Ishikawa (cell line): ENCODE results near the gene SLC15A4.

Experiments used
- FOXM1 ChIP-seq: IDR thresholded peaks from 2 replicates; pipeline ENCODE4 v1.6.1; 2012; ENCODE audit warnings: low read depth, borderline replicate concordance
- RAD21 ChIP-seq: IDR thresholded peaks from 2 replicates; pipeline ENCODE4 v1.6.1; 2012; ENCODE audit warnings: low read depth
- TEAD4 ChIP-seq: IDR thresholded peaks from 2 replicates; pipeline ENCODE4 v1.6.1; 2012
- TF ChIP-seq, protein P1 (sequence below): IDR thresholded peaks from 2 replicates; pipeline ENCODE4 v1.6.1; 2012
- TF ChIP-seq, protein P2 (sequence below): IDR thresholded peaks from 2 replicates; pipeline ENCODE4 v1.6.1; 2012; ENCODE audit warnings: low read depth, mild to moderate bottlenecking

DNA sequence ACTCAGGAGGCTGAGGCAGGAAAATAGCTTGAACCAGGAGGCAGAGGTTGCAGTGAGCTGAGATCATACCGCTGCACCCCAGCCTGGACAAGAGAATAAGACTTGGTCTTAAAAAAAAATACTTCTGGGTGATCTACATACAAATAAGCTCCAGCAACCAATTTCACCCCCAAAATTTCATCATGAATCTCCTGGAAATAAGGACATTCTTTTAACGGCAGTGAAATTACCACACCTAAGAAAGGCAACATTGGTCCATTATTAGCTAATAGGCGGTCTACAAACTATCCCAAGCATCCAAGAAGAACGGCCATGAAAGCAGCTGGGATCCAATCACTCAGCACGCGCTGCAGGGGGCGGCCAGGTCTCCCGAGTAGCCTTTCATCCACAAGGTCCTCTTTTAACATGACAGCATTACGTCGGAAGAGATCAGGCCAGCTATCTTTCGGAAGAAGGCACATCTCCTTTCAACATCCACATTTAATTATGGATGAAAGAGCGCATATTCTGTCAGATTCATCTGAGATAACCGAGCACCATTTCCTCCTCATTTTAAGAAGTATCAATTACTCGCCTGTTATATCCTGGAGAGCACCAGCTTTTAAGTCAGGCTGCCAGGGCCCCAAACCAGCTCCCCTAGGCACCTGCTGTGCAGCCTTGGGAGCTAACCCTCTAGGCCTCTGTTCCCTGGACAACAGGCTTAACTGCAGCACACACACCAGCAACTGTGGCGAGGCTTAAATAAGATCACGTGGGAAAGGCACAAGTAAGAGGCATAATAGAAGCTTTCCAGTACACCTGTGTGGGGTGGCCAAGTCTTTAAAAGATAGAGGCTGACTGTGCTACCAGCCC, 4.2 kb downstream of the SLC15A4 start:
- TF ChIP-seq TEAD4 (no peak), RAD21 (no peak), FOXM1 (no peak)
- TF ChIP-seq, protein P1, sequence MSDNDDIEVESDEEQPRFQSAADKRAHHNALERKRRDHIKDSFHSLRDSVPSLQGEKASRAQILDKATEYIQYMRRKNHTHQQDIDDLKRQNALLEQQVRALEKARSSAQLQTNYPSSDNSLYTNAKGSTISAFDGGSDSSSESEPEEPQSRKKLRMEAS, result no peak
- TF ChIP-seq, protein P2, sequence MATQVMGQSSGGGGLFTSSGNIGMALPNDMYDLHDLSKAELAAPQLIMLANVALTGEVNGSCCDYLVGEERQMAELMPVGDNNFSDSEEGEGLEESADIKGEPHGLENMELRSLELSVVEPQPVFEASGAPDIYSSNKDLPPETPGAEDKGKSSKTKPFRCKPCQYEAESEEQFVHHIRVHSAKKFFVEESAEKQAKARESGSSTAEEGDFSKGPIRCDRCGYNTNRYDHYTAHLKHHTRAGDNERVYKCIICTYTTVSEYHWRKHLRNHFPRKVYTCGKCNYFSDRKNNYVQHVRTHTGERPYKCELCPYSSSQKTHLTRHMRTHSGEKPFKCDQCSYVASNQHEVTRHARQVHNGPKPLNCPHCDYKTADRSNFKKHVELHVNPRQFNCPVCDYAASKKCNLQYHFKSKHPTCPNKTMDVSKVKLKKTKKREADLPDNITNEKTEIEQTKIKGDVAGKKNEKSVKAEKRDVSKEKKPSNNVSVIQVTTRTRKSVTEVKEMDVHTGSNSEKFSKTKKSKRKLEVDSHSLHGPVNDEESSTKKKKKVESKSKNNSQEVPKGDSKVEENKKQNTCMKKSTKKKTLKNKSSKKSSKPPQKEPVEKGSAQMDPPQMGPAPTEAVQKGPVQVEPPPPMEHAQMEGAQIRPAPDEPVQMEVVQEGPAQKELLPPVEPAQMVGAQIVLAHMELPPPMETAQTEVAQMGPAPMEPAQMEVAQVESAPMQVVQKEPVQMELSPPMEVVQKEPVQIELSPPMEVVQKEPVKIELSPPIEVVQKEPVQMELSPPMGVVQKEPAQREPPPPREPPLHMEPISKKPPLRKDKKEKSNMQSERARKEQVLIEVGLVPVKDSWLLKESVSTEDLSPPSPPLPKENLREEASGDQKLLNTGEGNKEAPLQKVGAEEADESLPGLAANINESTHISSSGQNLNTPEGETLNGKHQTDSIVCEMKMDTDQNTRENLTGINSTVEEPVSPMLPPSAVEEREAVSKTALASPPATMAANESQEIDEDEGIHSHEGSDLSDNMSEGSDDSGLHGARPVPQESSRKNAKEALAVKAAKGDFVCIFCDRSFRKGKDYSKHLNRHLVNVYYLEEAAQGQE, result no peak
